Choroid plexus epithelial cell (primary cell): Measurements from ENCODE around the gene LGR5.
A peak's percentile ranks its signal among the peaks of the same experiment; 100 is the strongest.

Experiments used
- DNase-seq: peaks from one replicate; pipeline ENCODE4 v3.0.0-alpha.2; 2010; ENCODE audit warnings: low read depth
- H3K4me3 ChIP-seq: 2 replicates; pipeline ENCODE4 v1.5.1; 2011; ENCODE audit warnings: low read depth, mild to moderate bottlenecking, control low read depth, low read length, moderate library complexity
- CTCF ChIP-seq: conservative IDR thresholded peaks from 2 replicates; pipeline ENCODE4 v1.5.1; 2011; ENCODE audit warnings: low read depth, mild to moderate bottlenecking, control low read depth, inconsistent platforms, low read length, moderate library complexity

The LGR5 gene

GRCh38 chr12:71439613-71440344, at the start of gene LGR5:
LGR5 (plus strand) TSS chr12:71439798; CDS start chr12:71440081, 283 bp downstream.
- TF ChIP-seq CTCF, result no peak
- DNase-seq, result peak; percentile 22
- H3K4me3 ChIP-seq, result peak within 1 kb of the TSS; percentile 36

- H3K4me3 ChIP-seq, result no peak overlapping the region
- DNase-seq, result peak; percentile 93
- TF ChIP-seq CTCF, result peak; percentile 83
These were observed 47.0 kb upstream of the LGR5 start for GRCh38 chr12:71392521-71393145.

- no peak for DNase-seq
- no peak overlapping the region for H3K4me3 ChIP-seq
- no peak for TF ChIP-seq CTCF
These were observed 46.0 kb upstream of the LGR5 start for GRCh38 chr12:71393625-71394024.

- DNase-seq, result peak; percentile 24
- no peak for TF ChIP-seq CTCF
- no peak overlapping the region for H3K4me3 ChIP-seq
These were observed 42.1 kb upstream of the LGR5 start for GRCh38 chr12:71397433-71397954.

- no peak overlapping the region for H3K4me3 ChIP-seq
- DNase-seq, result no peak
- TF ChIP-seq CTCF, result no peak
These were observed 40.4 kb upstream of the LGR5 start for GRCh38 chr12:71399197-71399596.

GRCh38 chr12:71400481-71400880, 39.1 kb upstream of the LGR5 start:
- no peak overlapping the region for H3K4me3 ChIP-seq
- no peak for DNase-seq
- no peak for TF ChIP-seq CTCF

GRCh38 chr12:71405884-71406283, 33.7 kb upstream of the LGR5 start:
- H3K4me3 ChIP-seq, result no peak overlapping the region
- DNase-seq, result no peak
- TF ChIP-seq CTCF, result no peak
